Cardiac muscle cell (in vitro differentiated cells and primary cell): ENCODE results near the gene DAND5. TPM values are rescaled to one million over a fixed set of nuclear protein-coding genes. Genes with fewer than 3 reads are reported as not detected.

Experiments
- DNase-seq, 2 donors: peaks; one replicate each; pipeline versions ENCODE4 v3.0.0 to v3.0.0-alpha.2; 2010 to 2017; ENCODE audit warnings: low read depth in 1 of 2, low spot score in 1 of 2
- H3K27ac ChIP-seq: fragments of 200-600 bp; sonication (generic); 2 replicates; pipeline ENCODE4 v1.5.1; 2016
- H3K27me3 ChIP-seq: fragments of 200-600 bp; sonication (generic); 2 replicates; pipeline ENCODE4 v1.6.0; 2016; ENCODE audit warnings: control low read depth
- H3K36me3 ChIP-seq: fragments of 200-600 bp; sonication (generic); 2 replicates; pipeline ENCODE4 v1.5.1; 2016; ENCODE audit warnings: control low read depth
- H3K4me1 ChIP-seq: fragments of 200-600 bp; sonication (generic); 2 replicates; pipeline ENCODE4 v1.8.1; 2017; ENCODE audit warnings: low read depth, mild to moderate bottlenecking, mixed run types
- H3K4me3 ChIP-seq: fragments of 200-600 bp; sonication (generic); 2 replicates; pipeline ENCODE4 v1.5.1; 2016; ENCODE audit warnings: mild to moderate bottlenecking
- H3K9me3 ChIP-seq: fragments of 200-600 bp; sonication (generic); 2 replicates; pipeline ENCODE4 v1.5.1; 2017; ENCODE audit warnings: low read depth, mild to moderate bottlenecking, control low read depth
- CTCF ChIP-seq: IDR thresholded peaks from 2 replicates; pipeline ENCODE4 v1.5.1; 2012; ENCODE audit warnings: low read depth, mild to moderate bottlenecking, low read length
- polyA plus RNA-seq: library from polyadenylated mRNA; unstranded; fragments of >200 nt; fragmentation: Nextera tagmentation; extraction: Ambion mirVana; gene quantifications from 2 replicates; pipeline ENCODE4 v1.2.1, GENCODE V29; 2016
- total RNA-seq: library from RNA; depleted of rRNA; stranded (reverse); fragments of >200 nt; gene quantifications from 2 replicates; pipeline ENCODE4 v1.2.3, GENCODE V29; 2016

The DAND5 gene
- total and polyA plus RNA-seq, 2 experiments from 2014 or later = 0.07 TPM; not detected in 1

DNA sequence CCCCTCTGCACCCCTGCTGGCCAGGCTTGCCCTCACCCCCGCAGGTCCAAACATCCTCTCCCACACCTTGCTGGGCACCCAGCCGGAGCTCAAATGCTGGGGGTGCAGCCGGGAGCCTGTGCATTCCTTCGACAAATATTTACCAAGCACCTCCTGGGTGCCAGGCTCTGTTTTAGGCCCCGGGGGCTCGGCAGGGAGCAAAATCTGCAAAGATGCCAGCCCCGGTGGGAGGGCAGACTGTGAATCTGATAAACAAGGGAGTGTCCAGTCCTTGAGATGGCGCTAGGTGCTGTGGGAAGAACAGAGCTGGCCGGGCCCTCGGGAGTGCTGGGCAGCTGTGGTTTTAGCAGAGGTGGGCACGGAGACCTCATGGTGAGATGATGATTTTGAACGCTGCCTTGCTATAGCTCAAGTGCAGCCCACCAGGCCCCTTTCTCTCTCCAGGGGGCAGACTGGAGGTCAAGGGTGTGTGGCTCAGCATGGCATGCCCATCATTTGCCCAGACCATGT, 36.5 kb downstream of the DAND5 start:
- H3K36me3 ChIP-seq = no peaks in the 10 kb centered on the region
- TF ChIP-seq CTCF = no peak
- H3K27ac ChIP-seq = no peak overlapping the region
- peaks cover 100% of the 10 kb centered on the region for H3K27me3 ChIP-seq
- no peaks in the 10 kb centered on the region for H3K9me3 ChIP-seq
- DNase-seq = no peak
- no peak overlapping the region for H3K4me3 ChIP-seq
- no peaks in the 10 kb centered on the region for H3K4me1 ChIP-seq

DNA sequence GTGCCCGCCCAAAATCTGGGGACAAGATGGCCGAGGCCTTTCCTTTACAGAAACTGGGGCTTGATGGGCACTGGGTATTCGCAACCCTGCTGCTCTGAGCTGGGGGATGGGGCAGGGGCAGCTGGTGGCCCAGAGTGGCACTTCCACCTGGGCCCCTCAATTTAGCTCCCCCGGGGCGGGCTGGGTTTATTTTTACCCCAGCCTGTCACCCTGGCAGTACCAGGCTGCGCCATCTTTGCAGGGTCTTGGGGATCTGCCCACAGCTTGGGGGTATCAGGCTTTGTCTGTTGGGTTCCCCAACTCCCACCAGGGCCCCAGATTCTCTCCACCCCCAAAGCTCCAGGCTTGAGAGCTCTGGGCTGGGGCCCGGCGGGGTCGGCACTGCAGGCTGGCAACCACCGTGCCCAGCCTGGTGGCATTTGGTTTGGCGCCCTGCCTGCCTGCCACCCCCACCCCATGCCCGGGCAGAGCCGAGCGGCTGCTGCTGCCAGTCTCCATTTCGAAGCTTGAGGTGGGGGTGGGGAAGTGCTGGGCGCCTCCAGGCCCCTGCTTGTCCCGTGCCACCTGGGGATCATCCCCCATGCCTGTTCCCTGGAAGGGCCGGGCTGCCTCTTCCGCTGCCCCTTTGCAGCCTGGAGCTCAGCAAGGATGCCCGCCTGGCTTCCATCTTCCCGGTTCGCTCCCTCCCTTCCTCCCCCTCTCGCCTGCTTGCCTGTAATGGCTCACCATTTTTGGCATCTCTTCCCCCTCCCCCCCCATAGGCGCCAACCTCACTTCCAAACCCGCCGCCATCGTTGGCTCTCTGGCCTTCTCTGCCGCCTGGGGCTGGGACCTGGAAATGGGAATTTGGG, 37.3 kb downstream of the DAND5 start:
- no peaks in the 10 kb centered on the region for H3K36me3 ChIP-seq
- H3K4me3 ChIP-seq = no peak overlapping the region
- TF ChIP-seq CTCF = no peak
- no peak for DNase-seq
- H3K4me1 ChIP-seq = no peaks in the 10 kb centered on the region
- H3K27ac ChIP-seq = no peak overlapping the region
- no peaks in the 10 kb centered on the region for H3K9me3 ChIP-seq
- H3K27me3 ChIP-seq = peaks cover 100% of the 10 kb centered on the region

DNA sequence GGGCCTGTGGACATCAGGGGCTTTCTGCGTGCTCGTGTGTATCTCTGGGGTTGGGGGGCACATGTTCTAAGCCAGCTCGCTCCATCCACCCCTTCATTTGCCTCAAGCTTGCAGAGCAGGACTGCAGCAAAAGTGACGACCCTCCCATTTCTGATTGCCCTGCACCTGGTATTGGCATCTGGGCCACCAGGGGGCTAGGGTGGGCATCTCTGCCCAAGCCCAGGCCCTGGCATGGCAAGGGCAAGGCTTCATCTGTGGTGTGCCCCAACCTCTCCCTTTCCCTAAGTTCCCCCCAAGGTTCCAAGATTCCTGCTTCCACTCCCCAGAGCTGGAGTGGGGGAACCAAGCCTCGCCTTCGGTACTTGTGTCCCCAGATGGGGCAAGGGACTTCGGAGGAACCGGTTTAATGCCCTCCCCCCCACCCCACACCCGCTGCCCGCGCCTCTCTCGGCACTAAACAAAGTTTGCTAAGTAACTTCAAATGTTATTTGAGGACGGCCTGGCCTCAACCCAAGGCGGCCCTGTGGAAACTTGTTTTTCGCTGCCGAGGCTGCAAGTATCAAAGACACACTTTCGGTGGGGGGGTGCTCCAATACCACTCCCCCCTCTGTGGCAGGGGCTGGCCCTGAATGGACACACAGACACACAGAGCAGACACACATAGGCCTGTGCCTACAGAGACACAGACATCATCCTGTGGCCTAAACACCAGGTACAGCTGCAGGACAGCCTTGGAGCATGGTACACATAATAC, 38.1 kb downstream of the DAND5 start:
- no peak overlapping the region for H3K27ac ChIP-seq
- no peak overlapping the region for H3K4me3 ChIP-seq
- TF ChIP-seq CTCF = no peak
- no peaks in the 10 kb centered on the region for H3K4me1 ChIP-seq
- no peaks in the 10 kb centered on the region for H3K36me3 ChIP-seq
- no peak for DNase-seq
- H3K27me3 ChIP-seq = peaks cover 100% of the 10 kb centered on the region
- H3K9me3 ChIP-seq = no peaks in the 10 kb centered on the region

GRCh38 chr19:13008926-13009787, 39.8 kb downstream of the DAND5 start:
- no peak overlapping the region for H3K4me3 ChIP-seq
- no peak for DNase-seq
- H3K36me3 ChIP-seq = no peaks in the 10 kb centered on the region
- no peaks in the 10 kb centered on the region for H3K9me3 ChIP-seq
- H3K27ac ChIP-seq = no peak overlapping the region
- peaks cover 100% of the 10 kb centered on the region for H3K27me3 ChIP-seq
- no peaks in the 10 kb centered on the region for H3K4me1 ChIP-seq
- no peak for TF ChIP-seq CTCF
